Activated naive CD4-positive, alpha-beta T cell treated with anti-CD3 and anti-CD28 coated beads, Interleukin-2, amount 50 U/mL, for 24 hours (primary cell): ENCODE measurements around the gene ZFP90.
"Not testable (repeated sequence)": the region's sequence is repeated elsewhere in the genome, so short reads cannot be mapped to it uniquely, and the experiment has no call there.

Source experiments
- H3K27ac Mint-ChIP-seq: one replicate; pipeline ENCODE4 v1.8.0; 2021; ENCODE audit warnings: mild to moderate bottlenecking, mixed read lengths
- H3K27me3 Mint-ChIP-seq: one replicate; pipeline ENCODE4 v1.8.0; 2021; ENCODE audit warnings: mixed read lengths
- H3K36me3 Mint-ChIP-seq: one replicate; pipeline ENCODE4 v1.8.0; 2021; ENCODE audit warnings: mixed read lengths
- H3K4me1 Mint-ChIP-seq: one replicate; pipeline ENCODE4 v1.8.0; 2021; ENCODE audit warnings: mixed read lengths
- H3K4me3 Mint-ChIP-seq: one replicate; pipeline ENCODE4 v1.8.0; 2021; ENCODE audit warnings: mild to moderate bottlenecking, mixed read lengths
- H3K9me3 Mint-ChIP-seq: one replicate; pipeline ENCODE4 v1.8.0; 2021; ENCODE audit warnings: mixed read lengths

Gene ZFP90

GRCh38 chr16:68538880-68539701 is at the start of gene ZFP90:
TSS of gene ZFP90 (plus strand) at chr16:68539291. CDS start at chr16:68539793, 502 bp downstream.
- Mint-ChIP-seq H3K9me3 (no peaks in the 10 kb centered on the region), H3K4me3 (peak within 1 kb of the TSS; percentile 94), H3K27ac (peak within 1 kb of the TSS; percentile 99), H3K36me3 (peaks cover 12% of the 10 kb centered on the region), H3K4me1 (peaks cover 21% of the 10 kb centered on the region), H3K27me3 (no peaks in the 10 kb centered on the region)

- peaks cover 4% of the 10 kb centered on the region for H3K4me1 Mint-ChIP-seq
- H3K27ac Mint-ChIP-seq, result no peak overlapping the region
- no peaks in the 10 kb centered on the region for H3K9me3 Mint-ChIP-seq
- H3K36me3 Mint-ChIP-seq, result no peaks in the 10 kb centered on the region
- H3K27me3 Mint-ChIP-seq, result no peaks in the 10 kb centered on the region
- no peak overlapping the region for H3K4me3 Mint-ChIP-seq
These were observed 48.7 kb upstream of the ZFP90 start for GRCh38 chr16:68490358-68490757.

GRCh38 chr16:68490829-68491575 is 48.1 kb upstream of the ZFP90 start:
- Mint-ChIP-seq H3K36me3 (no peaks in the 10 kb centered on the region), H3K27ac (no peak overlapping the region), H3K27me3 (no peaks in the 10 kb centered on the region), H3K4me1 (peaks cover 4% of the 10 kb centered on the region), H3K9me3 (no peaks in the 10 kb centered on the region), H3K4me3 (no peak overlapping the region)

- Mint-ChIP-seq H3K4me1 (peaks cover 4% of the 10 kb centered on the region), H3K36me3 (no peaks in the 10 kb centered on the region), H3K27me3 (no peaks in the 10 kb centered on the region), H3K9me3 (no peaks in the 10 kb centered on the region), H3K27ac (no peak overlapping the region), H3K4me3 (no peak overlapping the region)
These were observed 47.5 kb upstream of the ZFP90 start for GRCh38 chr16:68491576-68491950.

- peaks cover under 1% of the 10 kb centered on the region for H3K4me1 Mint-ChIP-seq
- no peaks in the 10 kb centered on the region for H3K9me3 Mint-ChIP-seq
- H3K27me3 Mint-ChIP-seq, result no peaks in the 10 kb centered on the region
- H3K27ac Mint-ChIP-seq, result no peak overlapping the region
- no peak overlapping the region for H3K4me3 Mint-ChIP-seq
- H3K36me3 Mint-ChIP-seq, result no peaks in the 10 kb centered on the region
These were observed 46.9 kb upstream of the ZFP90 start for GRCh38 chr16:68492151-68492542.

- Mint-ChIP-seq H3K27me3 (no peaks in the 10 kb centered on the region), H3K4me1 (no peaks in the 10 kb centered on the region), H3K4me3 (no peak overlapping the region), H3K9me3 (no peaks in the 10 kb centered on the region), H3K27ac (no peak overlapping the region), H3K36me3 (no peaks in the 10 kb centered on the region)
These were observed 46.3 kb upstream of the ZFP90 start for GRCh38 chr16:68492543-68493411.

GRCh38 chr16:68493412-68494070 is 45.5 kb upstream of the ZFP90 start:
- Mint-ChIP-seq H3K27ac (no peak overlapping the region), H3K4me3 (no peak overlapping the region), H3K4me1 (no peaks in the 10 kb centered on the region), H3K9me3 (no peaks in the 10 kb centered on the region), H3K27me3 (no peaks in the 10 kb centered on the region), H3K36me3 (no peaks in the 10 kb centered on the region)

- not testable (repeated sequence) for H3K36me3 Mint-ChIP-seq, H3K4me1 Mint-ChIP-seq, H3K9me3 Mint-ChIP-seq, H3K27me3 Mint-ChIP-seq, H3K27ac Mint-ChIP-seq, H3K4me3 Mint-ChIP-seq
These were observed 44.8 kb upstream of the ZFP90 start for GRCh38 chr16:68494261-68494660.

GRCh38 chr16:68496689-68497088 is 42.4 kb upstream of the ZFP90 start:
- Mint-ChIP-seq H3K4me3 (no peak overlapping the region), H3K4me1 (no peaks in the 10 kb centered on the region), H3K9me3 (no peaks in the 10 kb centered on the region), H3K27me3 (no peaks in the 10 kb centered on the region), H3K27ac (no peak overlapping the region), H3K36me3 (no peaks in the 10 kb centered on the region)

GRCh38 chr16:68499006-68499405 is 40.1 kb upstream of the ZFP90 start:
- Mint-ChIP-seq H3K9me3 (no peaks in the 10 kb centered on the region), H3K36me3 (no peaks in the 10 kb centered on the region), H3K27ac (no peak overlapping the region), H3K4me3 (no peak overlapping the region), H3K4me1 (no peaks in the 10 kb centered on the region), H3K27me3 (no peaks in the 10 kb centered on the region)

- H3K4me3 Mint-ChIP-seq, result no peak overlapping the region
- H3K36me3 Mint-ChIP-seq, result no peaks in the 10 kb centered on the region
- no peaks in the 10 kb centered on the region for H3K4me1 Mint-ChIP-seq
- H3K9me3 Mint-ChIP-seq, result no peaks in the 10 kb centered on the region
- no peak overlapping the region for H3K27ac Mint-ChIP-seq
- H3K27me3 Mint-ChIP-seq, result no peaks in the 10 kb centered on the region
These were observed 35.8 kb upstream of the ZFP90 start for GRCh38 chr16:68503334-68503733.

GRCh38 chr16:68504066-68504465 is 35.0 kb upstream of the ZFP90 start:
- Mint-ChIP-seq H3K4me3 (no peak overlapping the region), H3K36me3 (no peaks in the 10 kb centered on the region), H3K27ac (no peak overlapping the region)

GRCh38 chr16:68506331-68507053 is 32.6 kb upstream of the ZFP90 start:
- H3K27me3 Mint-ChIP-seq, result no peaks in the 10 kb centered on the region
- no peaks in the 10 kb centered on the region for H3K36me3 Mint-ChIP-seq
- no peaks in the 10 kb centered on the region for H3K9me3 Mint-ChIP-seq

More at GRCh38 chr16:68504066-68504465, 35.0 kb upstream of the ZFP90 start:
- Mint-ChIP-seq H3K9me3 (no peaks in the 10 kb centered on the region), H3K27me3 (no peaks in the 10 kb centered on the region), H3K4me1 (no peaks in the 10 kb centered on the region)

GRCh38 chr16:68508013-68508412 is 31.1 kb upstream of the ZFP90 start:
- Mint-ChIP-seq H3K27ac (no peak overlapping the region), H3K9me3 (no peaks in the 10 kb centered on the region)

More at GRCh38 chr16:68506331-68507053, 32.6 kb upstream of the ZFP90 start:
- H3K27ac Mint-ChIP-seq, result no peak overlapping the region
- no peak overlapping the region for H3K4me3 Mint-ChIP-seq
- H3K4me1 Mint-ChIP-seq, result no peaks in the 10 kb centered on the region

More at GRCh38 chr16:68508013-68508412, 31.1 kb upstream of the ZFP90 start:
- peaks cover 3% of the 10 kb centered on the region for H3K4me1 Mint-ChIP-seq
- H3K36me3 Mint-ChIP-seq, result no peaks in the 10 kb centered on the region
- no peaks in the 10 kb centered on the region for H3K27me3 Mint-ChIP-seq
- H3K4me3 Mint-ChIP-seq, result no peak overlapping the region
